CD14-positive monocyte (primary cell): Measurements from ENCODE around the gene XPO5. TPM values are rescaled to one million over a fixed set of nuclear protein-coding genes. Genes with fewer than 3 reads are reported as not detected.
A peak's percentile ranks its signal among the peaks of the same experiment; 100 is the strongest.

Experiments
- DNase-seq, 3 donors: peaks; one replicate each; pipeline ENCODE4 v3.0.0-alpha.2; 2011 to 2022
- H2AFZ ChIP-seq: 2 replicates; pipeline ENCODE4 v1.6.0; 2012; ENCODE audit warnings: mild to moderate bottlenecking, low read depth, low read length, inconsistent platforms; ENCODE audit not compliant: insufficient read depth, poor library complexity, severe bottlenecking
- H3K27ac ChIP-seq, 2 donors: 1 replicate in 1 of 2; 2 replicates in 1 of 2; pipeline ENCODE4 v1.5.1; 2012 to 2013; ENCODE audit warnings: low read length in 2 of 2, control low read depth in 1 of 2, inconsistent platforms in 1 of 2, low read depth in 1 of 2, mild to moderate bottlenecking in 1 of 2
- H3K27me3 ChIP-seq, 2 donors: one replicate each; pipeline versions ENCODE4 v1.6.0 to v1.6.1; 2011 to 2013; ENCODE audit warnings: low read length in 2 of 2; ENCODE audit not compliant: control insufficient read depth in 2 of 2, insufficient read depth in 2 of 2
- H3K36me3 ChIP-seq, 2 donors: replicated peaks in 1 of 2; 1 replicate in 1 of 2; 2 replicates in 1 of 2; pipeline versions ENCODE4 v1.5.1 to v1.6.1; 2012 to 2013; ENCODE audit warnings: low read length in 2 of 2, control low read depth in 1 of 2, inconsistent platforms in 1 of 2, mild to moderate bottlenecking in 1 of 2; ENCODE audit not compliant: insufficient read depth in 2 of 2, control insufficient read depth in 1 of 2
- H3K4me1 ChIP-seq, 2 donors: 1 replicate in 1 of 2; 2 replicates in 1 of 2; pipeline versions ENCODE4 v1.5.1 to v1.6.1; 2012 to 2013; ENCODE audit warnings: low read length in 2 of 2, control low read depth in 1 of 2, inconsistent platforms in 1 of 2, mild to moderate bottlenecking in 1 of 2, moderate library complexity in 1 of 2; ENCODE audit not compliant: insufficient read depth in 2 of 2, control insufficient read depth in 1 of 2
- H3K4me2 ChIP-seq: replicated peaks from 2 replicates; pipeline ENCODE3; 2012; ENCODE audit warnings: low read length, moderate library complexity, mild to moderate bottlenecking; ENCODE audit not compliant: poor library complexity, severe bottlenecking; ENCODE audit errors: extremely low read depth
- H3K4me3 ChIP-seq, 3 experiments: fragments of 200-600 bp in 1 of 3; sonication (generic) in 1 of 3; replicated peaks in 1 of 3; 1 replicate in 2 of 3; 2 replicates in 1 of 3; pipeline ENCODE4 v1.5.1; 2011 to 2013; ENCODE audit warnings: low read length in 3 of 3, mild to moderate bottlenecking in 3 of 3, control low read depth in 2 of 3, low read depth in 2 of 3, inconsistent platforms in 1 of 3, moderate library complexity in 1 of 3
- H3K79me2 ChIP-seq: 2 replicates; pipeline ENCODE4 v1.6.0; 2012; ENCODE audit warnings: mild to moderate bottlenecking, control low read depth, inconsistent platforms, low read length, moderate library complexity; ENCODE audit not compliant: insufficient read depth
- H3K9ac ChIP-seq: 2 replicates; pipeline ENCODE4 v1.6.0; 2017; ENCODE audit warnings: low read length, mild to moderate bottlenecking; ENCODE audit not compliant: insufficient read depth, poor library complexity, severe bottlenecking
- H3K9me3 ChIP-seq, 2 donors: replicated peaks in 1 of 2; 1 replicate in 1 of 2; 2 replicates in 1 of 2; pipeline versions ENCODE4 v1.5.1 to v1.6.1; 2012 to 2013; ENCODE audit warnings: low read length in 2 of 2, control low read depth in 1 of 2; ENCODE audit not compliant: control insufficient read depth in 1 of 2, insufficient read depth in 1 of 2
- H4K20me1 ChIP-seq: 2 replicates; pipeline ENCODE4 v1.6.0; 2012; ENCODE audit warnings: mild to moderate bottlenecking, low read length, control low read depth, moderate library complexity; ENCODE audit not compliant: insufficient read depth
- H3K27ac Mint-ChIP-seq, 7 donors: one replicate each; pipeline ENCODE4 v1.8.0; 2020; ENCODE audit warnings: mild to moderate bottlenecking in 7 of 7, mixed read lengths in 7 of 7, moderate library complexity in 6 of 7, inconsistent platforms in 2 of 7
- H3K27me3 Mint-ChIP-seq, 3 donors: one replicate each; pipeline ENCODE4 v1.8.0; 2021 to 2022; ENCODE audit warnings: low read depth in 3 of 3, mild to moderate bottlenecking in 3 of 3, mixed read lengths in 3 of 3, moderate library complexity in 3 of 3, inconsistent platforms in 1 of 3
- H3K36me3 Mint-ChIP-seq, 2 donors: one replicate each; pipeline ENCODE4 v1.8.0; 2020; ENCODE audit warnings: mixed read lengths in 2 of 2, inconsistent platforms in 1 of 2, mild to moderate bottlenecking in 1 of 2
- H3K4me1 Mint-ChIP-seq: one replicate; pipeline ENCODE4 v1.8.0; 2020; ENCODE audit warnings: mild to moderate bottlenecking, mixed read lengths
- H3K4me3 Mint-ChIP-seq, 2 donors: one replicate each; pipeline ENCODE4 v1.8.0; 2020; ENCODE audit warnings: mild to moderate bottlenecking in 2 of 2, mixed read lengths in 2 of 2, moderate library complexity in 1 of 2
- H3K9me3 Mint-ChIP-seq, 7 donors: one replicate each; pipeline ENCODE4 v1.8.0; 2020 to 2022; ENCODE audit warnings: mixed read lengths in 7 of 7, mild to moderate bottlenecking in 6 of 7, moderate library complexity in 6 of 7, inconsistent platforms in 2 of 7
- CTCF ChIP-seq: fragments of 200-600 bp; IDR thresholded peaks from one replicate; pipeline ENCODE4 v1.8.0; 2022; ENCODE audit warnings: antibody characterized with exemption, mild to moderate bottlenecking
- WGBS: methylation state at CpG from one replicate; pipeline ENCODE4 v1.1.5; 2013; ENCODE audit warnings: missing lambda C conversion rate; ENCODE audit not compliant: insufficient coverage; 5-methylcytosine and 5-hydroxymethylcytosine counted together
- intact Hi-C, 2 donors: fragments of 100-400 bp; cut with micrococcal nuclease; formaldehyde crosslinking; loops; one replicate each; pipeline versions ENCODE4 v1.15.0 to v1.15.1; 2023
- polyA plus RNA-seq, 3 donors: library from polyadenylated mRNA; depleted of rRNA in 1 of 3; unstranded in 2 of 3; stranded (reverse) in 1 of 3; fragments of 300-500 nt in 2 of 3; fragments of >200 nt in 1 of 3; fragmentation: Illumina TruSeq in 2 of 3; gene quantifications; 1 replicate in 2 of 3; 2 replicates in 1 of 3; pipeline ENCODE4 v1.2.3, GENCODE V29; 2012 to 2021

XPO5 gene
- polyA plus RNA-seq, 3 donors = 8.0 to 17.5 (median 13.8) TPM

- no CpG with 5 or more reads among the region's 3 CpGs for WGBS
- Mint-ChIP-seq H3K4me1 (no peaks in the 10 kb centered on the region), H3K4me3 (no peak overlapping the region), H3K36me3 (peaks cover 75 to 89% of the 10 kb centered on the region in 2 donors), H3K27me3 (no peaks in the 10 kb centered on the region), H3K27ac (peak overlapping the region in 2 of 7 donors; percentile 27 to 65), H3K9me3 (no peaks in the 10 kb centered on the region)
- H2AFZ ChIP-seq = no peak overlapping the region
- peaks cover 96% of the 10 kb centered on the region in 2 donors for H3K36me3 ChIP-seq
- no peak overlapping the region for H3K27ac ChIP-seq
- H3K9me3 ChIP-seq = no peaks in the 10 kb centered on the region
- no peak overlapping the region for H3K9ac ChIP-seq
- TF ChIP-seq CTCF = no peak
- intact Hi-C loops = no loop called here
- H3K79me2 ChIP-seq = no peaks in the 10 kb centered on the region
- H3K4me2 ChIP-seq = no peak overlapping the region
- no peak overlapping the region for H3K4me3 ChIP-seq
- no peaks in the 10 kb centered on the region for H3K4me1 ChIP-seq
- no peak for DNase-seq
- H3K27me3 ChIP-seq = no peaks in the 10 kb centered on the region
- H4K20me1 ChIP-seq = no peaks in the 10 kb centered on the region
Observed at GRCh38 chr6:43547222-43547621, 28.6 kb downstream of the XPO5 start.

- no peaks in the 10 kb centered on the region for H4K20me1 ChIP-seq
- WGBS = no CpG with 5 or more reads among the region's 4 CpGs
- H3K27me3 ChIP-seq = no peaks in the 10 kb centered on the region
- no peak for TF ChIP-seq CTCF
- H3K4me1 ChIP-seq = no peaks in the 10 kb centered on the region
- H3K79me2 ChIP-seq = no peaks in the 10 kb centered on the region
- H3K4me2 ChIP-seq = no peak overlapping the region
- H3K27ac ChIP-seq = no peak overlapping the region
- H3K9me3 ChIP-seq = no peaks in the 10 kb centered on the region
- Mint-ChIP-seq H3K27me3 (no peaks in the 10 kb centered on the region), H3K9me3 (no peaks in the 10 kb centered on the region), H3K4me1 (no peaks in the 10 kb centered on the region), H3K27ac (no peak overlapping the region), H3K4me3 (no peak overlapping the region), H3K36me3 (peaks cover 65 to 78% of the 10 kb centered on the region in 2 donors)
- no peak overlapping the region for H2AFZ ChIP-seq
- DNase-seq = no peak
- intact Hi-C loops = no loop called here
- H3K4me3 ChIP-seq = no peak overlapping the region
- peaks cover 84 to 89% of the 10 kb centered on the region in 2 donors for H3K36me3 ChIP-seq
- no peak overlapping the region for H3K9ac ChIP-seq
Observed at GRCh38 chr6:43544461-43544860, 31.4 kb downstream of the XPO5 start.
